ENCODE measurements around the gene WIPF3. TPM values are rescaled to one million over a fixed set of nuclear protein-coding genes. Genes with fewer than 3 reads are reported as not detected.

Gene WIPF3
- total and polyA plus RNA-seq, 2 of the 4 experiments (the other 2 are of a cell fraction): not detected

- Histone ChIP-seq H2AFZ (replicated peaks; ENCODE audit: low read length, poor library complexity) (no peak overlapping the region), H3K23ac (ENCODE audit: low read depth, low read length) (no peak overlapping the region), H2BK5ac (ENCODE audit: low read depth, low read length, poor library complexity, severe bottlenecking) (no peak overlapping the region), H3K4ac (ENCODE audit: low read depth, low read length) (no peak overlapping the region), H2BK20ac (ENCODE audit: low read depth, low read length) (no peak overlapping the region), H3K4me1 (ENCODE audit: control insufficient read depth, insufficient read depth, low read length) (no peaks in the 10 kb centered on the region), H3K9me3 (ENCODE audit: control insufficient read depth, insufficient read depth, low read length) (no peaks in the 10 kb centered on the region), H3K14ac (replicated peaks; ENCODE audit: low read depth, low read length) (no peak overlapping the region), H3K4me3 (ENCODE audit: insufficient read depth, low read depth, low read length) (no peak overlapping the region), H2AK5ac (ENCODE audit: low read depth, low read length) (no peak overlapping the region), H2BK15ac (ENCODE audit: low read depth, low read length) (no peak overlapping the region), H3K79me1 (ENCODE audit: low read depth in 1 of 2, low read length in 2 of 2) (peaks cover 3 to 6% of the 10 kb centered on the region in 2 experiments; a peak in 2 of 4 replicates), H3K4me2 (ENCODE audit: low read depth, low read length) (no peak overlapping the region), H2AK9ac (replicated peaks; ENCODE audit: low read depth, low read length, poor library complexity) (no peak overlapping the region), H4K20me1 (ENCODE audit: insufficient read depth, low read length) (peaks cover 5% of the 10 kb centered on the region; the same call in 1 of the 2 replicates), H3K9ac (ENCODE audit: low read depth, low read length) (no peak overlapping the region), H3K27ac (ENCODE audit: insufficient read depth, low read length) (no peak overlapping the region), H3K56ac (ENCODE audit: extremely low read depth, insufficient read depth, low read length) (no peak overlapping the region), H2BK120ac (ENCODE audit: low read depth, low read length) (no peak overlapping the region), H4K5ac (ENCODE audit: low read depth, low read length) (no peak overlapping the region), H3K18ac (ENCODE audit: low read depth, low read length) (no peak overlapping the region), H3K36me3 (ENCODE audit: control insufficient read depth, insufficient read depth, low read length) (peaks cover 37% of the 10 kb centered on the region), H3K27me3 (ENCODE audit: control insufficient read depth, insufficient read depth, low read length) (no peaks in the 10 kb centered on the region), H3K9me1 (ENCODE audit: insufficient read depth, low read length) (no peaks in the 10 kb centered on the region), H4K91ac (ENCODE audit: insufficient read depth, low read depth, low read length) (no peak overlapping the region), H4K8ac (ENCODE audit: low read depth in 2 of 2, low read length in 2 of 2) (no peak overlapping the region)
- ChIA-PET CTCF (interaction anchor here (0.6 to 1.8 kb wide), 4 partner anchors 9 to 353 kb away, joined by 3 to 6 read pairs (median 4); no protein-coding TSS in a partner anchor), POLR2A (ENCODE audit: unreplicated experiment) (no interaction called here)
- ATAC-seq (ENCODE audit: low read depth) (no peak), DNase-seq (no peak)
- in situ Hi-C loops (cut with MboI; ENCODE audit: low sequenced_read_pairs): no loop called here
- 100% methylated on average over 1 of the region's 5 CpGs; no CpG with 5 or more reads in 1 of the 2 experiments for WGBS, 2 experiments (ENCODE audit: extremely low coverage in 2 of 2, insufficient read length in 1 of 2)
- no peak for TF ChIP-seq CEBPB (IDR thresholded peaks at IDR 0.05; ENCODE audit: low read depth, low read length)
- TF ChIP-seq ELK1 (IDR thresholded peaks at IDR 0.05; ENCODE audit: borderline replicate concordance, low read depth, low read length): no peak
- TF ChIP-seq NFE2L2 (IDR thresholded peaks at IDR 0.05; ENCODE audit: low read depth, low read length): no peak
- TF ChIP-seq CHD1 (IDR thresholded peaks at IDR 0.05; ENCODE audit: low read depth, low read length): no peak
- no peak for TF ChIP-seq RCOR1 (IDR thresholded peaks at IDR 0.05; ENCODE audit: insufficient replicate concordance, low read length)
- TF ChIP-seq USF2 (IDR thresholded peaks at IDR 0.05; ENCODE audit: low read depth, low read length): no peak
- TF ChIP-seq MAZ (IDR thresholded peaks at IDR 0.05; ENCODE audit: borderline replicate concordance, low read depth, low read length): no peak
- no peak for TF ChIP-seq FOS (IDR thresholded peaks at IDR 0.05; ENCODE audit: low read depth, low read length)
- TF ChIP-seq SMC3 (IDR thresholded peaks at IDR 0.05; ENCODE audit: low read depth, low read length): no peak
- no peak for TF ChIP-seq CTCF (conservative IDR thresholded peaks at IDR 0.05; ENCODE audit: low read depth, low read length)
- no peak for TF ChIP-seq RFX5 (IDR thresholded peaks at IDR 0.05; ENCODE audit: low read depth, low read length)
- TF ChIP-seq MAFK (IDR thresholded peaks at IDR 0.05; ENCODE audit: low read depth, low read length): no peak
- TF ChIP-seq RAD21 (IDR thresholded peaks at IDR 0.05; ENCODE audit: low read length): no peak
- TF ChIP-seq BHLHE40 (IDR thresholded peaks at IDR 0.05; ENCODE audit: low read depth, low read length): no peak
- no peak for TF ChIP-seq POLR2A (IDR thresholded peaks at IDR 0.05; ENCODE audit: low read depth, low read length)
- no peak for TF ChIP-seq MXI1 (IDR thresholded peaks at IDR 0.05; ENCODE audit: borderline replicate concordance, low read depth, low read length)
- BruUV-seq (replicated peaks): no TSS peak
- intact Hi-C loops (cut with micrococcal nuclease): loop anchor here (2.0 to 5.0 kb wide), 2 partner anchors 172 to 283 kb away; no protein-coding TSS in a partner anchor
- dilution Hi-C loops (cut with HindIII; ENCODE audit: low sequenced_read_pairs, unreplicated experiment): no loop called here
These were observed 114.2 kb downstream of the WIPF3 start for GRCh38 chr7:29920491-29920890.

Data from IMR-90 (cell line).